Right renal pelvis (tissue), 4 donors: Measurements from ENCODE around the gene ACSL3. TPM values are rescaled to one million over a fixed set of nuclear protein-coding genes. Genes with fewer than 3 reads are reported as not detected.
"Not testable (repeated sequence)": the region's sequence is repeated elsewhere in the genome, so short reads cannot be mapped to it uniquely, and the experiment has no call there.

ENCODE experiments used
- DNase-seq, 4 donors: peaks; one replicate each; pipeline ENCODE4 v3.0.0-alpha.2; 2013; ENCODE audit warnings: low read depth in 4 of 4, low spot score in 3 of 4, missing footprints in 1 of 4
- polyA plus RNA-seq, 4 donors: library from polyadenylated mRNA; unstranded; fragments of 120-200 nt; gene quantifications; one replicate each; pipeline ENCODE4 v1.2.1, GENCODE V29; 2013; ENCODE audit not compliant: insufficient read length in 4 of 4

Gene ACSL3
- polyA plus RNA-seq, 4 donors = 64.4 to 76.3 (median 72.5) TPM

- no peak for DNase-seq
Observed at GRCh38 chr2:222851956-222852617, 8.7 kb upstream of the ACSL3 start.

GRCh38 chr2:222854773-222855700 is 5.8 kb upstream of the ACSL3 start:
- DNase-seq = no peak

- no peak for DNase-seq
Observed at GRCh38 chr2:222859786-222860612, 837 bp upstream of the ACSL3 start.

GRCh38 chr2:222861411-222862105 is 722 bp downstream of the ACSL3 start:
- DNase-seq = peak in 1 of 4 donors; percentile 16

GRCh38 chr2:222862106-222862908 is 1.5 kb downstream of the ACSL3 start:
- peak in 1 of 4 donors; percentile 20 for DNase-seq

- DNase-seq = no peak
Observed at GRCh38 chr2:222862909-222863544, 2.2 kb downstream of the ACSL3 start.

- DNase-seq = no peak
Observed at GRCh38 chr2:222864296-222864695, 3.5 kb downstream of the ACSL3 start.

- DNase-seq = no peak
Observed at GRCh38 chr2:222865301-222865700, 4.5 kb downstream of the ACSL3 start.

- DNase-seq = no peak
Observed at GRCh38 chr2:222866358-222866960, 5.6 kb downstream of the ACSL3 start.

- not testable (repeated sequence) for DNase-seq
Observed at GRCh38 chr2:222868560-222869251, 7.9 kb downstream of the ACSL3 start.

- no peak for DNase-seq
Observed at GRCh38 chr2:222869252-222869560, 8.4 kb downstream of the ACSL3 start.

GRCh38 chr2:222871291-222871690 is 10.5 kb downstream of the ACSL3 start:
- no peak for DNase-seq

GRCh38 chr2:222872551-222872950 is 11.7 kb downstream of the ACSL3 start:
- no peak for DNase-seq

- DNase-seq = no peak
Observed at GRCh38 chr2:222875482-222875881, 14.6 kb downstream of the ACSL3 start.

- no peak for DNase-seq
Observed at GRCh38 chr2:222876947-222877346, 16.1 kb downstream of the ACSL3 start.

GRCh38 chr2:222877556-222878300 is 16.9 kb downstream of the ACSL3 start:
- no peak for DNase-seq

- DNase-seq = no peak
Observed at GRCh38 chr2:222878301-222878876, 17.6 kb downstream of the ACSL3 start.
